Tibial nerve (tissue), 4 donors: Measurements from ENCODE around the gene CENPX. TPM values are rescaled to one million over a fixed set of nuclear protein-coding genes. Genes with fewer than 3 reads are reported as not detected.

Experiments used
- DNase-seq, 2 donors: peaks; one replicate each; pipeline ENCODE4 v3.0.0-alpha.2; 2019; ENCODE audit warnings: low spot score in 2 of 2
- H3K27ac ChIP-seq, 4 donors: fragments of 200-600 bp; sonication (generic) in 3 of 4; one replicate each; pipeline ENCODE4 v1.5.1; 2017 to 2019; ENCODE audit warnings: mild to moderate bottlenecking in 1 of 4
- H3K27me3 ChIP-seq, 2 donors: fragments of 200-600 bp; sonication (generic) in 1 of 2; one replicate each; pipeline versions ENCODE4 v1.5.1 to v1.6.0; 2017 to 2019
- H3K36me3 ChIP-seq, 3 donors: fragments of 200-600 bp; sonication (generic); one replicate each; pipeline ENCODE4 v1.5.1; 2018 to 2019
- H3K4me1 ChIP-seq, 4 donors: fragments of 200-600 bp; sonication (generic) in 3 of 4; one replicate each; pipeline ENCODE4 v1.5.1; 2017 to 2019
- H3K4me3 ChIP-seq, 4 donors: fragments of 200-600 bp; sonication (generic) in 3 of 4; one replicate each; pipeline ENCODE4 v1.5.1; 2017 to 2019; ENCODE audit warnings: mild to moderate bottlenecking in 1 of 4, moderate library complexity in 1 of 4
- H3K9me3 ChIP-seq, 4 donors: fragments of 200-600 bp; sonication (generic) in 3 of 4; one replicate each; pipeline ENCODE4 v1.5.1; 2017 to 2019
- CTCF ChIP-seq, 5 experiments: fragments of 200-600 bp in 3 of 5; fragments of 450-650 bp in 2 of 5; sonication (generic) in 3 of 5; IDR thresholded peaks; one replicate each; pipeline ENCODE4 v1.5.1; 2016 to 2019; ENCODE audit warnings: antibody characterized with exemption in 5 of 5, mild to moderate bottlenecking in 3 of 5, moderate library complexity in 2 of 5
- EP300 ChIP-seq, 2 donors: sonication (generic); formaldehyde crosslinking; IDR thresholded peaks; one replicate each; pipeline ENCODE4 v1.6.1; 2017; ENCODE audit warnings: antibody characterized with exemption in 2 of 2, mild to moderate bottlenecking in 1 of 2
- POLR2A ChIP-seq, 2 donors: fragments of 450-650 bp; IDR thresholded peaks; one replicate each; pipeline ENCODE4 v1.6.1; 2017; ENCODE audit warnings: antibody characterized with exemption in 2 of 2, mild to moderate bottlenecking in 2 of 2, moderate library complexity in 2 of 2
- WGBS, 2 donors: methylation state at CpG; one replicate each; pipeline ENCODE4 v1.1.5; 2018; 5-methylcytosine and 5-hydroxymethylcytosine counted together
- total RNA-seq, 4 donors: library from RNA; depleted of rRNA; stranded (reverse); fragments of >200 nt; gene quantifications; one replicate each; pipeline ENCODE4 v1.1.0, GENCODE V29; 2016

Gene CENPX
- 100 to 1,000 TPM in 1 of 4 donors, 10 to 100 TPM in 3; 69.9 to 143 (median 78.0) TPM for total RNA-seq

DNA sequence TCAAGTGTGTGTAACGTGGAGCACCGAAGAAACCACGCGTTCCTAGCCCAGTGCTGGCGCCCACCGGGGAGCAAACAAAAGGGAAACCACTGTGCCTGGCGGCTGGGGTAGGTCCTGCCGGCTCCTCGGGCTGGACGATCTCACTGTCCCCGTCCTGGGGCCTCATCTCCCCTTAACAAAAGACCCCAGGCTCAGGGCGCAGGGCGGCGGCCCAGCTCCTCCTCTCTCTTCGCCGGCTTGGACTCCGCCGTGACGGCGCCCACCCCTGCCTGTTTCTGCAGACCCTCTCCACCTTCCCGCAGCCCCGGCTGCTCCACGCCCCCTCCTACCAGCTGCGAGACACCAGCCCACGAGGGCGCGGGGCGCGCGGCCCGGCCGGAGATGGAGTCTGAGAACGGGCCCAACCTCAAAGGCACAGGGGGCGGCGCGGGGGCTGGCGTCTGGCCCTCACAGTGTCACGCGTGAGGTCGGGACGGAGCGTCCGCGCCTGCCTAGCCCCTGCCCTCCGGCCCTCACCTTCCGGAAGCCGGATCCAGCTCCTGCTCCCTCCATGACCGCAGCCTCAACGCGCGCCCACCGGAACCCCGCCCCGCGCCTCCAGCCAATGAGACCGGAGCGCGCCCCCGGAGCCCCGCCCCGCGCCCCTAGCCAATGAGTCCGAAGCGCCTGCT is at the start of gene CENPX:
Gene CENPX, minus strand, starts transcription at position 569 of the 671 bp plus-strand sequence. Its CDS starts 17 bp downstream, at position 552.
- H3K4me1 ChIP-seq = peaks cover 0 to 56% (median 21%) of the 10 kb centered on the region in 4 donors
- no peaks in the 10 kb centered on the region for H3K9me3 ChIP-seq
- DNase-seq = no peak
- peak within 1 kb of the TSS; percentile 75 to 99 (median 84) for H3K4me3 ChIP-seq
- H3K27ac ChIP-seq = peak within 1 kb of the TSS in 3 of 4 donors; percentile 80 to 87 (median 86)
- H3K36me3 ChIP-seq = peaks cover 0 to 36% (median 0%) of the 10 kb centered on the region in 3 donors
- 0% methylated on average over 34 to 57 of the region's 64 CpGs for WGBS, 2 donors
- H3K27me3 ChIP-seq = no peaks in the 10 kb centered on the region
- TF ChIP-seq POLR2A (IDR thresholded peaks at IDR 0.05) (peak in 1 of 2 donors; percentile 44), CTCF (IDR thresholded peaks at IDR 0.05) (no peak), EP300 (IDR thresholded peaks at IDR 0.05) (peak in 1 of 2 donors; percentile 36)

DNA sequence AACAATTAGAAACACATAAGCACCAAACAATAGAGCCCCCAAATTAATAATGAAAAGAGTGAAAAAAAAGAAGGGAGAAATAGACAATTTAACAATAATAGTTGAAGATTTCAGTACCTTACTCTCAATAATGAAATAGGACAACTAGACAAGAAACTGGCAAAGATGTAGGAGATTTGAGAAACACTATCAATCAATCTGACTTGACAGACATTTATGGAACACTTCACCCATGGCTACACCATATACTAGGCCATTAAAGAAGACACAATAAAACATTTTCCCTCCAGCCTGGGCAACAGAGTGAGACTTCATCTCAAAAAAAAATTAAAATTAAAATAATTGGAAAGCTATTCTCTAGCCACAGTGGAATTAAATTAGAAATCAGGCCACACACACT is 47.9 kb upstream of the CENPX start:
- no peak overlapping the region for H3K27ac ChIP-seq
- no peak overlapping the region for H3K4me3 ChIP-seq
- no peaks in the 10 kb centered on the region for H3K36me3 ChIP-seq
- peaks cover 0 to 9% (median 3%) of the 10 kb centered on the region in 4 donors for H3K4me1 ChIP-seq
- H3K27me3 ChIP-seq = no peaks in the 10 kb centered on the region
- TF ChIP-seq POLR2A (IDR thresholded peaks at IDR 0.05) = no peak
- TF ChIP-seq EP300 (IDR thresholded peaks at IDR 0.05) = no peak
- TF ChIP-seq CTCF (IDR thresholded peaks at IDR 0.05) = no peak
- no peaks in the 10 kb centered on the region for H3K9me3 ChIP-seq
- DNase-seq = no peak

DNA sequence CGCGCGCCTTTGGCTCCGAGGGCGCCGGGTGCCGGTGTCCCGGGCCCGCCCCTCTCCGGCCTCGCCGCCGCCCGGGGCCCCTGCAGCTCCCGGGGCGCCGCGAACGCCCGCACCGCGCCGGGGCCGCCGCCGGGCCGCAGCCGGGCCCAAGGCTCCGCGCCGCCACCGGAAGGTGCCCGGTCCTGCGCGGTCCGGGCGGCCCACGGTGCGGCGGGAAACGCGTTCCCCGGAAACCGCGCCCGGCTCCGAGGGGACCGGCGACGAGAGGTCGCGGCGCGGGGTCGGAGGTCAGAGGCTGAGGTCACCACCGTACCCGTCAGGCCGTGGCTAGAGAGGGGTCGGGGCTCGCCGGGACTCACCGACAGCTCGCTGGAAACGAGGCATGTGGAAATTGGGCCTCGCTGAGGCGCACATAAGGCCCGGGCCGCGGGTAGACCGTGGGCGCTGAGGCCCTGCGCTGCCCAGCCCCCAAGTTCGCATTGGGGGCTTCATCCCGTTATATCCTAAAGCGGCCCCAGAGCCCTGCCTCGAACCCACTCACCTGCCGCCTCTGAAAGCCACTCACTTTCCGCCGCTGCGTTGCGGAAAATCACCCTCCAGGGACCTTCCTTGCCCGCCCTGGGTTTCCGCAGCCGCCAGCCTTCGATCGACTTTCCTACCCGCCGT is 43.1 kb upstream of the CENPX start, which contains the start of gene DUS1L:
Gene DUS1L, minus strand, starts transcription at position 167 of the 666 bp plus-strand sequence. CDS start 745 bp downstream, outside the sequence.
- DNase-seq = peak in 1 of 2 donors; percentile 20
- 19 to 26% methylated on average over 33 to 54 of the region's 88 CpGs for WGBS, 2 donors
- Histone ChIP-seq H3K9me3 (no peaks in the 10 kb centered on the region), H3K4me3 (peak within 1 kb of the TSS; percentile 71 to 97 (median 86)), H3K4me1 (peaks cover 0 to 30% (median 14%) of the 10 kb centered on the region in 4 donors), H3K36me3 (peaks cover 0 to 35% (median 6%) of the 10 kb centered on the region in 3 donors), H3K27me3 (no peaks in the 10 kb centered on the region), H3K27ac (peak within 1 kb of the TSS; percentile 72 to 95 (median 91))
- TF ChIP-seq POLR2A (IDR thresholded peaks at IDR 0.05) (peak in 1 of 2 donors; percentile 53), EP300 (IDR thresholded peaks at IDR 0.05) (peak in 1 of 2 donors; percentile 82), CTCF (IDR thresholded peaks at IDR 0.05) (peak in 1 of 5 experiments; percentile 51)

- Histone ChIP-seq H3K27ac (peak overlapping the region; percentile 72 to 93 (median 84)), H3K27me3 (no peaks in the 10 kb centered on the region), H3K4me3 (peak overlapping the region; percentile 71 to 97 (median 86)), H3K36me3 (peaks cover 0 to 40% (median 10%) of the 10 kb centered on the region in 3 donors), H3K4me1 (peaks cover 0 to 30% (median 14%) of the 10 kb centered on the region in 4 donors), H3K9me3 (no peaks in the 10 kb centered on the region)
- 0% methylated on average over 7 to 37 of the region's 47 CpGs for WGBS, 2 donors
- DNase-seq = no peak
- TF ChIP-seq EP300 (IDR thresholded peaks at IDR 0.05) = no peak
- no peak for TF ChIP-seq POLR2A (IDR thresholded peaks at IDR 0.05)
- no peak for TF ChIP-seq CTCF (IDR thresholded peaks at IDR 0.05)
Observed at GRCh38 chr17:82065193-82065637, 42.5 kb upstream of the CENPX start.
